Cardiac fibroblast (primary cell): ENCODE results near the gene ODAPH.
"Not testable (repeated sequence)": the region's sequence is repeated elsewhere in the genome, so short reads cannot be mapped to it uniquely, and the experiment has no call there.

ENCODE experiments used
- DNase-seq, 2 donors: peaks; one replicate each; pipeline versions ENCODE4 v3.0.0 to v3.0.0-alpha.2; 2010; ENCODE audit warnings: low read depth in 2 of 2
- H3K4me3 ChIP-seq, 2 donors: replicated peaks in 1 of 2; 1 replicate in 1 of 2; 2 replicates in 1 of 2; pipeline ENCODE4 v1.5.1; 2011; ENCODE audit warnings: low read depth in 2 of 2, low read length in 2 of 2, mild to moderate bottlenecking in 2 of 2, moderate library complexity in 1 of 2
- TF ChIP-seq, protein P1 (sequence below): IDR thresholded peaks from one replicate; pipeline ENCODE4 v1.5.1; 2011; ENCODE audit warnings: low read depth, mild to moderate bottlenecking, low read length, inconsistent platforms

Gene ODAPH

DNA sequence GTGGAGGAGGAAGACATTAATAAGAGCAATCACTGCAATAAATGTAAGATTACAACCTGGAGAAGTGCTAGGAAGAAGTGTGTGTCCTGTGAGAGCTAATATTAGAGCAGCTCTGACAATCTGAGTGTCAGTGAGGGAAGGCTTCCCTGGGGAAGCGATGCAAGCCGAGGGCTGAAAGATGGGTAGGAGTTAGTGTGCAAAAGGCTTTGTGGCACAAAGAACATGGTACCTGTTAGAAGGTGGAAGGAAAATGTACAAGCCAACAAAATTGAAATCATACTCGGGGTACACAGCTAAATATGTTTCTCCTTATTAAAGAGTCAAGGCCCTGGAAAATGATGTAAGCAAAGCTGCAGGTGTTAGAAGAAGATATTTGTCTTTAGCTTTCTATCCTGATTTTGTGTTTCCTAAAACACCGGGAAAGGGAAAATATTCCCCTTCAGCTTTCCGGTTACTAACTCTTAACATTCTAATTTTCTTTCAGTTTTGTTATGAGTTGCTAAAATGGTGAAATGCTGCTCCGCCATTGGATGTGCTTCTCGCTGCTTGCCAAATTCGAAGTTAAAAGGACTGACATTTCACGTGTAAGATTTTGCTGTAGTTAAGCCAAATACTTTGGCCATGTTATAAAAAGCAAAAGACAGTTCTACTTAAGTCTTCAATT, 40.8 kb upstream of the ODAPH start:
- TF ChIP-seq, protein P1, sequence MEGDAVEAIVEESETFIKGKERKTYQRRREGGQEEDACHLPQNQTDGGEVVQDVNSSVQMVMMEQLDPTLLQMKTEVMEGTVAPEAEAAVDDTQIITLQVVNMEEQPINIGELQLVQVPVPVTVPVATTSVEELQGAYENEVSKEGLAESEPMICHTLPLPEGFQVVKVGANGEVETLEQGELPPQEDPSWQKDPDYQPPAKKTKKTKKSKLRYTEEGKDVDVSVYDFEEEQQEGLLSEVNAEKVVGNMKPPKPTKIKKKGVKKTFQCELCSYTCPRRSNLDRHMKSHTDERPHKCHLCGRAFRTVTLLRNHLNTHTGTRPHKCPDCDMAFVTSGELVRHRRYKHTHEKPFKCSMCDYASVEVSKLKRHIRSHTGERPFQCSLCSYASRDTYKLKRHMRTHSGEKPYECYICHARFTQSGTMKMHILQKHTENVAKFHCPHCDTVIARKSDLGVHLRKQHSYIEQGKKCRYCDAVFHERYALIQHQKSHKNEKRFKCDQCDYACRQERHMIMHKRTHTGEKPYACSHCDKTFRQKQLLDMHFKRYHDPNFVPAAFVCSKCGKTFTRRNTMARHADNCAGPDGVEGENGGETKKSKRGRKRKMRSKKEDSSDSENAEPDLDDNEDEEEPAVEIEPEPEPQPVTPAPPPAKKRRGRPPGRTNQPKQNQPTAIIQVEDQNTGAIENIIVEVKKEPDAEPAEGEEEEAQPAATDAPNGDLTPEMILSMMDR: no peak
- DNase-seq: no peak
- H3K4me3 ChIP-seq: peak overlapping the region; percentile 85 to 94

DNA sequence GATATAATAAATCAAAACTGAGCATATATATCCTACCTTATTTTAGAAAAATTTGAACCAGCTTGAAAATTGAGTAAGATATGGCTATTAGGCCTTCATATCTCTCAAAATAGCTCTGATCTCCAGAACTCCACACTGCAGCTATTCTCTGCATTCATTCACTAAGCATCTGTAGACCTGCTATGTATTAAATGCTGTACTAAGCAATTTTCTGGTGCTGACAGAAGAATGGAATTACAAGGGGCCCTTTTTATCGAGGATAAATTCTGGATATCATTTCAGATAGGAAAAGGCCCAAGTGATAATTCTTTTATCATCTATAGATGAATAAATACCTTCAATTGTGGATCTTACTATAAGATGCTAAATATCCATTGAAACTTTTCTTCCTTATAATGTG, 39.7 kb upstream of the ODAPH start:
- TF ChIP-seq, protein P1: no peak
- no peak for DNase-seq
- no peak overlapping the region for H3K4me3 ChIP-seq

DNA sequence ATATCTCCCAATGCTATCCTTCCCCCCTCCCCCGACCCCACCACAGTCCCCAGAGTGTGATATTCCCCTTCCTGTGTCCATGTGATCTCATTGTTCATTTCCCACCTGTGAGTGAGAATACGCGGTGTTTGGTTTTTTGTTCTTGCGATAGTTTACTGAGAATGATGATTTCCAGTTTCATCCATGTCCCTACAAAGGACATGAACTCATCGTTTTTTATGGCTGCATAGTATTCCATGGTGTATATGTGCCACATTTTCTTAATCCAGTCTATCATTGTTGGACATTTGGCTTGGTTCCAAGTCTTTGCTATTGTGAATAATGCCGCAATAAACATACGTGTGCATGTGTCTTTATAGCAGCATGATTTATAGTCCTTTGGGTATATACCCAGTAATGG, 36.4 kb upstream of the ODAPH start:
- not testable (repeated sequence) for H3K4me3 ChIP-seq, DNase-seq

DNA sequence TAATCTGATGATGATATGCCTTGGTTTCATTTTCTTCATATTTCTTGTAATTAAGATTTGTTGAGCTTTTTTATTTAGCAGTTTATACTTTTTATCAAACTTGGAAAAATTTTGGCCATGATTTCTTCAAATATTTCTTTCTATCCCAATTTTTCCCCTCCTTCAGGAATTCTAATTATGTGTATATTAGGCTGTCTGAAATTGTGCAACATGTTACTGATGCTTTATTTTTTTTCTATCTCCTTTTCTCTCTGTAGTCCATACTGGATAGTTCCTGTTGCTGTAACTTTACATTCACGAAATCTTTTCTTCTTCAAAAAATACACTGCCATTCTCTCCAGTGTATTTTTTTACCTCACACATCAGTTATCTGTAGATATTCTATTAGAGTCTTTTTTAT, 30.8 kb upstream of the ODAPH start:
- no peak overlapping the region for H3K4me3 ChIP-seq
- TF ChIP-seq, protein P1: no peak
- peak in 1 of 2 donors; percentile 3 for DNase-seq

DNA sequence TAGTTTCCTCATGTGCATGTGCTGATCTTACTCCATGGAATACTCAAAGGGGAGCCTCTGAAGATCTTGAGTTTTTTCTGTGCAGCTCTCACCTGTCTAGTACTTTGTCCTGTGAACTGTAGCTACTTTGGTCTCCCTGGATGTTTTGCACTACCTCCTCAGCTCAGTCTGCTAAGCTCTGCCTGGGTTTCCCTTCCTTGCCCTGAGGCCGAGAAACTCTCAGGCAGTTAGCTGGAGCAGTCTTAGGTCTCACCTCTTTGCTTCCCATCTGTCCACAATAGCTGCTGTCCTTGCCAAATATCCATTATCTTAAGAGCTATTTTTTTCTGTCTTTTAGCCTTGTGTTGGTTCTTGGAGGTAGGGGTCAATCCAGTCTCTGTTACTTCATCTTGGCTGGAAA, 30.0 kb upstream of the ODAPH start:
- no peak overlapping the region for H3K4me3 ChIP-seq
- DNase-seq: no peak
- TF ChIP-seq, protein P1: no peak

DNA sequence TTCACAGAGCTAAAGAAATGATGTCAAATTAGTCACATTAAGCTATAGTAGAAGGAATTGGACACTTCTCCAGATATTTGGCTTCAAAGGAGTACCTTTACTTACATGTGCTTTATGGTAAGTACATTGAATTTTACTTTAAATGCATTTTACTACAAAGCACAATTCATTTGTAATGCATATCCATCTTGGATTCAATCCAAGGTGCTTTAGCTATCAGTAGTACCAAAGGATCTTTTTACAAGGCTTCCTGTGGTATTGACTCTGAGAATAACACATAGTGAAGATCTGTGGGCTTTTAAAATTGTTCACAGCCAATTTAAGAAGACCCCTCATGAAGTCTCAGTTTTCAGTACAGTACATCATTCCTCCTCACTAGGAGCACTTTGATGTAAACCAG, 28.4 kb upstream of the ODAPH start:
- TF ChIP-seq, protein P1: no peak
- no peak overlapping the region for H3K4me3 ChIP-seq
- no peak for DNase-seq

DNA sequence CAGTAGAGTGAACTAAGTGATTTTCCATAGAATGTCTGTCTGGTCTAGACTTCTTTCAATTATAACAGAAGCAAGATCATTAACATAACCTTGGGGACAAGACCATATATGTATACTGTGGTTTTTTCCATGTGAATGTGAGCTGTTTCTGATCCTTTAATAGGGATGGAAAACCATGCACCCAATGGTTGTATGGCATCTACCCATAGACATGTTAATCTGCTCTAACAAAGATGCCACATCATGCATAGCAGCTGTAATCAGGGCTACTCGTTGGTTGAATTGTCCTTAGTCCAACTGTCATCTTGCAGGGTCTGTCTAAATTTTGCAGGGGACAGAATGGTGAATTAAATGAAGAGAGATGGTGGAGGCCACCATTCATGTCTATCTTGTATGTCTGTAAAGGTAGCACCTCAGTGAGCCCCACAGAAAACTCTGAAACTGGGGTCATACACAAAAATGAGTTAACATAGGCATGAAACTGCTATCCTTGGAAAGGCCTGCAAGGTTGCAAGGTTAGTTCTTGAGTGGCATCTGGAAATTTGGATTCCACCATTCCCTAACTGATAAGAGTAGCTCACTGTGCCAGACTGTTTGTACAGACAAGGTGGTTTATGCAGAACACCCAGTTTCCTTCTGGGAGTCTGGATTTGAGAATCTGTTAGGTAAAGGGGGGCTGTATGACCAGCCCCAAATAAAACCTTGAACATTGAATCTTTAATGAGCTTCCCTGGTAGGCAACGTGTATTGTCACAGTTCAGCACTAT, 25.1 kb upstream of the ODAPH start:
- no peak for DNase-seq
- TF ChIP-seq, protein P1: no peak
- no peak overlapping the region for H3K4me3 ChIP-seq

DNA sequence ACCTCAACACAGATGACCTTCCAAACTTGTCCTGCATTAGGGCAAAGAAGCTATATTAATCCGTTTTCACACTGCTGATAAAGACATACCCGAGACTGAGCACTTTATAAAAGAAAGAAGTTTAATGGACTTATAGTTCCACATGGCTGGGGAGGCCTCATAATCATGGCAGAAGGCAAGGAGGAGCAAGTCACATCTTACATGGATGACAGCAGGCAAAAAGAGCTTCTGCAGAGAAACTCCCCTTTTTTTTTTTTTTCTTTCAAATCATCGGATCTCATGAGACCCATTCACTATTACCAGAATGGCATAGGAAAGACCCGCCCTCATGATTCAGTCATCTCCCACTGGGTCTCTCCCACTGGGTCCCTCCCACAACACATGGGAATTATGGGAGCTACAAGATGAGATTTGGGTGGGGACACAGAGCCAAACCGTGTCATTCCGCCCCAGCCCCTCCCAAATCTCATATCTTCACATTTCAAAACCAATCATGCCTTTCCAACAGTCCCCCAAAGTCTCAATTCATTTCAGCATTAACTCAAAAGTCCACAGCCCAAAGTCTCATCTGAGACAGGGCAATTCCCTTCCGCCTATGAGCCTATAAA, 24.2 kb upstream of the ODAPH start:
- not testable (repeated sequence) for H3K4me3 ChIP-seq, DNase-seq

DNA sequence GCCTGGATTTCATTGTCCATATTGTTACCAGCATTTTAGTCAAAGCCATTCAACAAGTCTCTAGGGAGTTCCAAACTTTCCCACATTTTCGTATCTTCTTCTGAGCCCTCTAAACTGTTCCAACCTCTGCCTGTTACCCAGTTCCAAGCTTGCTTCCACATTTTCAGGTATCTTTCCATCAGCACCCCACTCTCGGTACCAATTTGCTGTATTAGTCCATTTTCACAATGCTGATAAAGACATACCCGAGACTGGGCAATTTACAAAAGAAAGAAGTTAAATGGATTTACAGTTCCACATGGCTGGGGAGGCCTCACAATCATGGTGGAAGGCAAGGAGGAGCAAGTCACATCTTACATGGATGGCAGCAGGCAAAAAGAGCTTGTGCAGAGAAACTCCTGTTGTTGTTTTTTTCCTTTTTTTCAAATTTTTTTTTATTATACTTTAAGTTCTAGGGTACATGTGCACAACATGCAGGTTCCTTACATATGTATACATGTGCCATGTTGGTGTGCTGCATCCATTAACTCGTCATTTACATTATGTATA, 22.5 kb upstream of the ODAPH start:
- not testable (repeated sequence) for H3K4me3 ChIP-seq, DNase-seq

DNA sequence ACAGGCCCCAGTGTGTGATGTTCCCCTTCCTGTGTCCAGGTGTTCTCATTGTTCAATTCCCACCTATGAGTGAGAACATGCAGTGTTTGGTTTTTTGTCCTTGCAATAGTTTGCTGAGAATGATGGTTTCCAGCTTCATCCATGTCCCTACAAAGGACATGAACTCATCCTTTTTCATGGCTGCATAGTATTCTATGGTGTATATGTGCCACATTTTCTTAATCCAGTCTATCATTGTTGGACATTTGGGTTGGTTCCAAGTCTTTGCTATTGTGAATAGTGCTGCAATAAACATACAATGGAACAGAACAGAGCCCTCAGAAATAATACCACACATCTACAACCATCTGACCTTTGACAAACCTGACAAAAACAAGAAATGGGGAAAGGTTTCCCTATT, 21.9 kb upstream of the ODAPH start:
- not testable (repeated sequence) for H3K4me3 ChIP-seq, DNase-seq

DNA sequence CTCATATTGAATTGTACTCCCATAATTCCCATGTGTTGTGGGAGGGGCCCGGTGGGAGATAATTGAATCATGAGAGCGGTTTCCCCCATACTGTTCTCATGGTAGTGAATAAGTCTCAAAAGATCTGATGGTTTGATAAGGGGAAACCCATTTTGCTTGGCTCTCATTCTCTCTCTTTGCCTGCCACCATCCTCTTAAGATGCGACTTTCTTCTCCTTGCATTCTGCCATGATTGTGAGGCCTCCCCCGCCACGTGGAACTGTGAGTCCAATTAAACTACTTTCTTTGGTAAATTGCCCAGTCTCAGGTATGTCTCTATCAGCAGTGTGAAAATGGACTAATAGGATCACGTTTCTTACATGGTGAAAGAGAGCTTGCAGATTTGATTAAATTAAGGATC, 18.6 kb upstream of the ODAPH start:
- DNase-seq, H3K4me3 ChIP-seq: not testable (repeated sequence)
